H9 (cell line): ENCODE data around the gene VPS13C. TPM values are rescaled to one million over a fixed set of nuclear protein-coding genes. Genes with fewer than 3 reads are reported as not detected.

ENCODE experiments used
- DNase-seq: peaks from one replicate; pipeline ENCODE4 v3.0.0-alpha.2; 2017
- H2AFZ ChIP-seq: one replicate; pipeline ENCODE4 v1.6.1; 2013; ENCODE audit warnings: mild to moderate bottlenecking, low read length, control low read depth, moderate library complexity
- H2AK5ac ChIP-seq: 2 replicates; pipeline ENCODE4 v1.6.1; 2013; ENCODE audit warnings: low read length, control low read depth, mixed read lengths; ENCODE audit not compliant: insufficient read length
- H2BK120ac ChIP-seq: one replicate; pipeline ENCODE4 v1.6.1; 2013; ENCODE audit warnings: low read depth, mild to moderate bottlenecking, low read length, control low read depth, inconsistent platforms; ENCODE audit not compliant: poor library complexity, severe bottlenecking
- H2BK12ac ChIP-seq: 2 replicates; pipeline ENCODE4 v1.6.1; 2013; ENCODE audit warnings: low read length, control low read depth, mixed read lengths, low read depth; ENCODE audit not compliant: insufficient read length
- H2BK15ac ChIP-seq: 2 replicates; pipeline ENCODE4 v1.6.1; 2013; ENCODE audit warnings: low read depth, low read length, control low read depth
- H2BK20ac ChIP-seq: one replicate; pipeline ENCODE4 v1.6.1; 2013; ENCODE audit warnings: low read depth, mild to moderate bottlenecking, low read length, control low read depth, inconsistent platforms; ENCODE audit not compliant: poor library complexity, severe bottlenecking
- H2BK5ac ChIP-seq: 2 replicates; pipeline ENCODE4 v1.6.1; 2013; ENCODE audit warnings: low read length, control low read depth, mixed read lengths; ENCODE audit not compliant: insufficient read length
- H3K14ac ChIP-seq: 2 replicates; pipeline ENCODE4 v1.6.1; 2013; ENCODE audit warnings: low read length, control low read depth; ENCODE audit not compliant: insufficient read depth
- H3K18ac ChIP-seq: 2 replicates; pipeline ENCODE4 v1.6.1; 2013; ENCODE audit warnings: low read depth, mild to moderate bottlenecking, mixed read lengths, low read length, control low read depth; ENCODE audit not compliant: insufficient read length
- H3K23ac ChIP-seq: 2 replicates; pipeline ENCODE4 v1.6.1; 2013; ENCODE audit warnings: low read length, control low read depth, mixed read lengths, low read depth; ENCODE audit not compliant: insufficient read length
- H3K23me2 ChIP-seq: 2 replicates; pipeline ENCODE4 v1.6.1; 2013; ENCODE audit warnings: low read depth, mild to moderate bottlenecking, mixed read lengths, low read length, control low read depth; ENCODE audit not compliant: insufficient read length, poor library complexity, severe bottlenecking
- H3K27ac ChIP-seq: 2 replicates; pipeline ENCODE4 v1.5.1; 2013; ENCODE audit warnings: low read length, control low read depth, mixed read lengths, low read depth; ENCODE audit not compliant: insufficient read length
- H3K27me3 ChIP-seq: 2 replicates; pipeline ENCODE4 v1.6.1; 2013; ENCODE audit warnings: low read length, control low read depth, inconsistent platforms; ENCODE audit not compliant: insufficient read depth
- H3K4ac ChIP-seq: 2 replicates; pipeline ENCODE4 v1.6.1; 2013; ENCODE audit warnings: low read depth, mild to moderate bottlenecking, control low read depth, inconsistent platforms, low read length, moderate library complexity
- H3K4me1 ChIP-seq: 2 replicates; pipeline ENCODE4 v1.6.1; 2013; ENCODE audit warnings: low read length, control low read depth, inconsistent platforms; ENCODE audit not compliant: insufficient read depth
- H3K4me2 ChIP-seq: 2 replicates; pipeline ENCODE4 v1.6.1; 2013; ENCODE audit warnings: low read length, control low read depth, mixed read lengths; ENCODE audit not compliant: insufficient read length, insufficient read depth
- H3K56ac ChIP-seq: 2 replicates; pipeline ENCODE4 v1.6.1; 2013; ENCODE audit warnings: low read depth, mild to moderate bottlenecking, mixed read lengths, low read length, control low read depth; ENCODE audit not compliant: insufficient read length
- H3K79me1 ChIP-seq: 2 replicates; pipeline ENCODE4 v1.6.1; 2013; ENCODE audit warnings: low read depth, mild to moderate bottlenecking, moderate library complexity, low read length, control low read depth, inconsistent platforms; ENCODE audit not compliant: insufficient read depth, poor library complexity, severe bottlenecking
- H3K79me2 ChIP-seq: 2 replicates; pipeline ENCODE4 v1.6.1; 2013; ENCODE audit warnings: low read length, control low read depth, inconsistent platforms; ENCODE audit not compliant: insufficient read depth
- H3K9ac ChIP-seq: 2 replicates; pipeline ENCODE4 v1.6.1; 2013; ENCODE audit warnings: low read length, control low read depth, mixed read lengths; ENCODE audit not compliant: insufficient read length; ENCODE audit errors: extremely low read depth
- H3K9me3 ChIP-seq: one replicate; pipeline ENCODE4 v1.6.1; 2013; ENCODE audit warnings: low read depth, low read length, inconsistent platforms; ENCODE audit not compliant: control insufficient read depth
- H3T11ph ChIP-seq: one replicate; pipeline ENCODE4 v1.6.1; 2013; ENCODE audit warnings: mild to moderate bottlenecking, low read length, control low read depth, inconsistent platforms
- H4K20me1 ChIP-seq: one replicate; pipeline ENCODE4 v1.6.1; 2013; ENCODE audit not compliant: control insufficient read depth, insufficient read length, insufficient read depth
- H4K5ac ChIP-seq: 2 replicates; pipeline ENCODE4 v1.6.1; 2013; ENCODE audit warnings: low read depth, mild to moderate bottlenecking, mixed read lengths, low read length, control low read depth; ENCODE audit not compliant: insufficient read length
- H4K8ac ChIP-seq: replicated peaks from 2 replicates; pipeline ENCODE4 v1.6.1; 2013; ENCODE audit warnings: low read length, control low read depth, mixed read lengths, low read depth; ENCODE audit not compliant: insufficient read length
- H4K91ac ChIP-seq: 2 replicates; pipeline ENCODE4 v1.6.1; 2013; ENCODE audit warnings: low read depth, mild to moderate bottlenecking, moderate library complexity, mixed read lengths, low read length, control low read depth; ENCODE audit not compliant: insufficient read length
- H3K27ac Mint-ChIP-seq, 3 experiments: 2 replicates in 2 of 3; 3 replicates in 1 of 3; pipeline ENCODE4 v1.8.0; 2020 to 2021; ENCODE audit warnings: mixed read lengths in 3 of 3, mild to moderate bottlenecking in 1 of 3, moderate library complexity in 1 of 3
- H3K27me3 Mint-ChIP-seq: 2 replicates; pipeline ENCODE4 v1.8.0; 2021; ENCODE audit warnings: low read depth, mild to moderate bottlenecking, moderate library complexity, mixed read lengths
- H3K36me3 Mint-ChIP-seq, 3 experiments: 2 replicates in 2 of 3; 3 replicates in 1 of 3; pipeline ENCODE4 v1.8.0; 2020 to 2021; ENCODE audit warnings: low read depth in 3 of 3, mixed read lengths in 3 of 3; ENCODE audit not compliant: insufficient read depth in 1 of 3
- H3K4me1 Mint-ChIP-seq, 2 experiments: 2 replicates each; pipeline ENCODE4 v1.8.0; 2020; ENCODE audit warnings: mixed read lengths in 2 of 2
- H3K4me3 Mint-ChIP-seq, 2 experiments: 2 replicates in 1 of 2; 3 replicates in 1 of 2; pipeline ENCODE4 v1.8.0; 2020 to 2021; ENCODE audit warnings: mild to moderate bottlenecking in 2 of 2, mixed read lengths in 2 of 2, moderate library complexity in 1 of 2
- H3K9me3 Mint-ChIP-seq, 2 experiments: 2 replicates in 1 of 2; 3 replicates in 1 of 2; pipeline ENCODE4 v1.8.0; 2020; ENCODE audit warnings: mild to moderate bottlenecking in 2 of 2, mixed read lengths in 2 of 2, moderate library complexity in 1 of 2
- CTCF ChIP-seq: fragments of 200-600 bp; sonication (generic); conservative IDR thresholded peaks from 3 replicates; pipeline ENCODE4 v1.8.0; 2021; ENCODE audit warnings: antibody characterized with exemption, mild to moderate bottlenecking
- WGBS: extraction: QIAGEN DNeasy Blood & Tissue Kit; methylation state at CpG from one replicate; pipeline ENCODE4 v1.1.7; 2013; ENCODE audit warnings: missing lambda C conversion rate, low lambda C conversion rate, mixed read lengths; ENCODE audit not compliant: insufficient read length; ENCODE audit errors: extremely low coverage; 5-methylcytosine and 5-hydroxymethylcytosine counted together
- total RNA-seq: library from RNA; stranded (reverse); gene quantifications from 2 replicates; pipeline ENCODE4 v1.2.1, GENCODE V29; 2021

VPS13C gene
- total RNA-seq, 1 experiment from 2014 or later = 14.2 TPM

- no peak overlapping the region for H3K18ac ChIP-seq
- WGBS = no CpG with 5 or more reads among the region's 1 CpG
- Mint-ChIP-seq H3K27me3 (no peaks in the 10 kb centered on the region), H3K36me3 (peaks cover 6 to 9% (median 8%) of the 10 kb centered on the region in 3 experiments; a peak in 5 of 7 replicates), H3K4me3 (no peak overlapping the region), H3K27ac (no peak overlapping the region), H3K4me1 (no peaks in the 10 kb centered on the region), H3K9me3 (no peaks in the 10 kb centered on the region)
- no peak overlapping the region for H3K27ac ChIP-seq
- H2BK20ac ChIP-seq = no peak overlapping the region
- H2BK15ac ChIP-seq = no peak overlapping the region
- no peaks in the 10 kb centered on the region for H3K79me1 ChIP-seq
- TF ChIP-seq CTCF = no peak
- no peak overlapping the region for H3K9ac ChIP-seq
- H4K8ac ChIP-seq = no peak overlapping the region
- no peak overlapping the region for H2BK120ac ChIP-seq
- no peaks in the 10 kb centered on the region for H3K27me3 ChIP-seq
- H3K23me2 ChIP-seq = no peaks in the 10 kb centered on the region
- no peak overlapping the region for H3K4ac ChIP-seq
- H4K5ac ChIP-seq = no peak overlapping the region
- H3K79me2 ChIP-seq = no peaks in the 10 kb centered on the region
- no peak overlapping the region for H2AFZ ChIP-seq
- no peak overlapping the region for H4K91ac ChIP-seq
- no peak overlapping the region for H2BK5ac ChIP-seq
- H3K23ac ChIP-seq = no peak overlapping the region
- no peak for DNase-seq
- no peak overlapping the region for H2BK12ac ChIP-seq
- H3T11ph ChIP-seq = no peak overlapping the region
- no peak overlapping the region for H3K4me2 ChIP-seq
- no peaks in the 10 kb centered on the region for H3K9me3 ChIP-seq
- H3K14ac ChIP-seq = no peak overlapping the region
- H3K4me1 ChIP-seq = no peaks in the 10 kb centered on the region
- H4K20me1 ChIP-seq = no peaks in the 10 kb centered on the region
- no peak overlapping the region for H3K56ac ChIP-seq
- no peak overlapping the region for H2AK5ac ChIP-seq
These were observed 66.0 kb downstream of the VPS13C start for GRCh38 chr15:61994216-61994615.
